Amniotic stem cell (primary cell): ENCODE results near the gene HMGN1.
A peak's percentile ranks its signal among the peaks of the same experiment; 100 is the strongest.
"Not testable (repeated sequence)": the region's sequence is repeated elsewhere in the genome, so short reads cannot be mapped to it uniquely, and the experiment has no call there.

Experiments used
- DNase-seq: peaks from one replicate; lab custom pipeline; 2025; lab: John Stamatoyannopoulos, UW

HMGN1 gene

GRCh38 chr21:39348355-39349210 lies at the start of gene HMGN1:
TSS of gene HMGN1 (minus strand) at chr21:39349088. CDS start at chr21:39348917, 171 bp downstream.
- peak; percentile 96 for DNase-seq

GRCh38 chr21:39397646-39398385 lies 48.9 kb upstream of the HMGN1 start:
- no peak for DNase-seq

GRCh38 chr21:39392981-39393380 lies 44.1 kb upstream of the HMGN1 start:
- no peak for DNase-seq

GRCh38 chr21:39390212-39390765 lies 41.4 kb upstream of the HMGN1 start:
- no peak for DNase-seq

- DNase-seq, result no peak
Measured at GRCh38 chr21:39388811-39389155, 39.9 kb upstream of the HMGN1 start.

- peak; percentile 61 for DNase-seq
Measured at GRCh38 chr21:39388038-39388810, 39.3 kb upstream of the HMGN1 start.

- peak; percentile 62 for DNase-seq
Measured at GRCh38 chr21:39387461-39388037, 38.7 kb upstream of the HMGN1 start.

GRCh38 chr21:39386899-39387298 lies 38.0 kb upstream of the HMGN1 start:
- no peak for DNase-seq

- DNase-seq, result no peak
Measured at GRCh38 chr21:39386194-39386593, 37.3 kb upstream of the HMGN1 start.

GRCh38 chr21:39385299-39386145 lies 36.6 kb upstream of the HMGN1 start:
- peak; percentile 26 for DNase-seq

- no peak for DNase-seq
Measured at GRCh38 chr21:39384674-39385298, 35.9 kb upstream of the HMGN1 start.

- DNase-seq, result not testable (repeated sequence)
Measured at GRCh38 chr21:39382096-39382495, 33.2 kb upstream of the HMGN1 start.

GRCh38 chr21:39381009-39381408 lies 32.1 kb upstream of the HMGN1 start:
- no peak for DNase-seq

GRCh38 chr21:39379986-39380891 lies 31.4 kb upstream of the HMGN1 start:
- DNase-seq, result peak; percentile 93

- DNase-seq, result no peak
Measured at GRCh38 chr21:39377444-39378050, 28.7 kb upstream of the HMGN1 start.

- no peak for DNase-seq
Measured at GRCh38 chr21:39375446-39375845, 26.6 kb upstream of the HMGN1 start.

GRCh38 chr21:39374046-39374445 lies 25.2 kb upstream of the HMGN1 start:
- no peak for DNase-seq

GRCh38 chr21:39373634-39374033 lies 24.7 kb upstream of the HMGN1 start:
- DNase-seq, result no peak

GRCh38 chr21:39369896-39370288 lies 21.0 kb upstream of the HMGN1 start:
- not testable (repeated sequence) for DNase-seq
